GM10248 (cell line): Measurements from ENCODE around the gene HGF.
"Not testable (repeated sequence)": the region's sequence is repeated elsewhere in the genome, so short reads cannot be mapped to it uniquely, and the experiment has no call there.

ENCODE experiments used
- CTCF ChIA-PET: fragments of 300-600 bp; sonication (Branson Sonifier 250); formaldehyde crosslinking; extraction: SDS; loops from one replicate; lab custom pipeline; 2021; ENCODE audit warnings: antibody characterized with exemption; lab: Yijun Ruan, JAX
- POLR2A ChIA-PET: fragments of 350-650 bp; sonication (Branson Sonifier 250); formaldehyde crosslinking; extraction: SDS; loops from one replicate; lab custom pipeline; 2020; ENCODE audit warnings: antibody characterized with exemption; lab: Yijun Ruan, JAX
- DNase-seq: peaks from one replicate; pipeline ENCODE4 v3.0.0; 2012; ENCODE audit errors: extremely low spot score
- CTCF ChIP-seq: IDR thresholded peaks from 2 replicates; pipeline ENCODE4 v1.5.1; 2012; ENCODE audit warnings: mild to moderate bottlenecking, low read depth; ENCODE audit errors: extremely low read depth, missing control alignments, control extremely low read depth

Gene HGF

GRCh38 chr7:81736091-81736490 is 33.8 kb downstream of the HGF start:
- CTCF ChIA-PET: no interaction called here
- no peak for TF ChIP-seq CTCF
- no peak for DNase-seq
- POLR2A ChIA-PET: no interaction called here

- DNase-seq: no peak
- POLR2A ChIA-PET: no interaction called here
- TF ChIP-seq CTCF: no peak
- CTCF ChIA-PET: interaction anchor here (1.5 kb wide), 1 partner anchor 14 kb away, joined by 3 read pairs; no protein-coding TSS in a partner anchor
Observed at GRCh38 chr7:81725812-81726127, 44.1 kb downstream of the HGF start.

GRCh38 chr7:81725003-81725811 is 44.6 kb downstream of the HGF start:
- POLR2A ChIA-PET: no interaction called here
- CTCF ChIA-PET: interaction anchor here (1.2 to 1.5 kb wide), 2 partner anchors 14 to 31 kb away, joined by 3 to 4 read pairs; no protein-coding TSS in a partner anchor
- no peak for TF ChIP-seq CTCF
- DNase-seq: no peak

GRCh38 chr7:81722250-81722649 is 47.6 kb downstream of the HGF start:
- POLR2A ChIA-PET, DNase-seq, CTCF ChIA-PET: not testable (repeated sequence)

GRCh38 chr7:81721437-81721836 is 48.4 kb downstream of the HGF start:
- no peak for TF ChIP-seq CTCF
- DNase-seq: no peak
- ChIA-PET POLR2A (no interaction called here), CTCF (no interaction called here)

GRCh38 chr7:81719865-81720264 is 50.0 kb downstream of the HGF start:
- TF ChIP-seq CTCF: no peak
- ChIA-PET POLR2A (no interaction called here), CTCF (no interaction called here)
- no peak for DNase-seq

- no peak for DNase-seq
- ChIA-PET CTCF (interaction anchor here (0.9 to 1.8 kb wide), 3 partner anchors 206 to 217 kb away, joined by 3 to 7 read pairs (median 3); no protein-coding TSS in a partner anchor), POLR2A (no interaction called here)
- TF ChIP-seq CTCF: no peak
Observed at GRCh38 chr7:81715984-81716588, 53.8 kb downstream of the HGF start.
